Suprapubic skin (tissue), 3 donors: Measurements from ENCODE around the gene GNAL.

Experiments
- POLR2AphosphoS5 ChIP-seq, 3 donors: sonication (generic); formaldehyde crosslinking; IDR thresholded peaks; one replicate each; pipeline ENCODE4 v1.6.1; 2017; ENCODE audit warnings: antibody characterized with exemption in 3 of 3
- TF ChIP-seq, protein P1 (sequence below), 2 donors: fragments of 200-600 bp in 1 of 2; fragments of 450-650 bp in 1 of 2; sonication (generic) in 1 of 2; IDR thresholded peaks; one replicate each; pipeline ENCODE4 v1.5.1; 2016 to 2019; ENCODE audit warnings: antibody characterized with exemption in 2 of 2, mild to moderate bottlenecking in 1 of 2, moderate library complexity in 1 of 2

DNA sequence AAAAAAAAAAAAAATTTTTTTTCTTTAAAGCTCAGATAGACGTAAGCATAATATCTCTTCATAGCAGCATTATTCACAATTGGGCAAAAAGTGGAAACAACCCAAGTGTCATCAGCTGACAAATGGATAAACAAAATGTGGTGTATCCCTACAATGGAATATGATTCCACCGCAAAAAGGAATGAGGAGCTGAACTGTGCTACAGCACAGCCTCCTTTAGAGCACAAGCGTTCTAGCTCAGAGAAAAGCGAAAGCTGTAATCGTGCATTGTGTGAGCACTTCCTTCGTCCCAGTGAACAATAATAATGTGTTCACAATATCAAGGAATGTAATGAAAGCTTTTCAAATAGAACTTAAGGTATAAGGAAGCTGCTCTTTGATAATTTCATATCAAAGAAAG lies 150.5 kb downstream of the GNAL start:
- no peak for TF ChIP-seq POLR2AphosphoS5 (IDR thresholded peaks at IDR 0.05)
- TF ChIP-seq, protein P1, sequence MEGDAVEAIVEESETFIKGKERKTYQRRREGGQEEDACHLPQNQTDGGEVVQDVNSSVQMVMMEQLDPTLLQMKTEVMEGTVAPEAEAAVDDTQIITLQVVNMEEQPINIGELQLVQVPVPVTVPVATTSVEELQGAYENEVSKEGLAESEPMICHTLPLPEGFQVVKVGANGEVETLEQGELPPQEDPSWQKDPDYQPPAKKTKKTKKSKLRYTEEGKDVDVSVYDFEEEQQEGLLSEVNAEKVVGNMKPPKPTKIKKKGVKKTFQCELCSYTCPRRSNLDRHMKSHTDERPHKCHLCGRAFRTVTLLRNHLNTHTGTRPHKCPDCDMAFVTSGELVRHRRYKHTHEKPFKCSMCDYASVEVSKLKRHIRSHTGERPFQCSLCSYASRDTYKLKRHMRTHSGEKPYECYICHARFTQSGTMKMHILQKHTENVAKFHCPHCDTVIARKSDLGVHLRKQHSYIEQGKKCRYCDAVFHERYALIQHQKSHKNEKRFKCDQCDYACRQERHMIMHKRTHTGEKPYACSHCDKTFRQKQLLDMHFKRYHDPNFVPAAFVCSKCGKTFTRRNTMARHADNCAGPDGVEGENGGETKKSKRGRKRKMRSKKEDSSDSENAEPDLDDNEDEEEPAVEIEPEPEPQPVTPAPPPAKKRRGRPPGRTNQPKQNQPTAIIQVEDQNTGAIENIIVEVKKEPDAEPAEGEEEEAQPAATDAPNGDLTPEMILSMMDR (IDR thresholded peaks at IDR 0.05): no peak
